B cell (primary cell): ENCODE data around the gene ADRB2. TPM values are rescaled to one million over a fixed set of nuclear protein-coding genes. Genes with fewer than 3 reads are reported as not detected.

Source experiments
- ATAC-seq: fragments of 200-7000 bp; cut with Tn5 transposase; one replicate; pipeline ENCODE4 v1.10.0; 2021; ENCODE audit warnings: low read depth, mild to moderate bottlenecking, moderate number of reproducible peaks, moderate library complexity
- CTCF ChIA-PET: fragments of 350-600 bp; sonication (Branson Sonifier 250); formaldehyde crosslinking; loops from one replicate; lab custom pipeline; 2021; ENCODE audit warnings: antibody characterized with exemption, inconsistent platforms; lab: Charles Lee
- POLR2A ChIA-PET: fragments of 350-600 bp; sonication (Branson Sonifier 250); formaldehyde crosslinking; loops from one replicate; lab custom pipeline; 2021; ENCODE audit warnings: antibody characterized with exemption; lab: Charles Lee
- DNase-seq: peaks from one replicate; pipeline ENCODE4 v3.0.0; 2013
- H2AFZ ChIP-seq: 2 replicates; pipeline ENCODE4 v1.6.1; 2012; ENCODE audit warnings: mild to moderate bottlenecking, low read depth, low read length; ENCODE audit not compliant: insufficient read depth, poor library complexity, severe bottlenecking
- H3K27ac ChIP-seq, 2 donors: 1 replicate in 1 of 2; 2 replicates in 1 of 2; pipeline ENCODE4 v1.5.1; 2012 to 2013; ENCODE audit warnings: low read length in 2 of 2, mild to moderate bottlenecking in 2 of 2, moderate library complexity in 1 of 2
- H3K27me3 ChIP-seq, 4 experiments: fragments of 200-600 bp in 1 of 4; sonication (generic) in 1 of 4; replicated peaks in 1 of 4; 1 replicate in 2 of 4; 2 replicates in 2 of 4; pipeline versions ENCODE4 v1.6.1 to v1.7.0; 2013 to 2016; ENCODE audit warnings: low read length in 3 of 4, mild to moderate bottlenecking in 2 of 4, mixed read lengths in 1 of 4, moderate library complexity in 1 of 4; ENCODE audit not compliant: insufficient read depth in 4 of 4, control insufficient read depth in 3 of 4; ENCODE audit errors: control extremely low read depth in 1 of 4
- H3K36me3 ChIP-seq, 2 experiments: replicated peaks in 1 of 2; 1 replicate in 1 of 2; 2 replicates in 1 of 2; pipeline versions ENCODE4 v1.6.1 to v1.7.1; 2013; ENCODE audit warnings: low read length in 1 of 2; ENCODE audit not compliant: insufficient read depth in 2 of 2, control insufficient read depth in 1 of 2; ENCODE audit errors: control extremely low read depth in 1 of 2, extremely low read depth in 1 of 2
- H3K4me1 ChIP-seq, 2 donors: fragments of 200-600 bp in 1 of 2; sonication (generic) in 1 of 2; 1 replicate in 1 of 2; 2 replicates in 1 of 2; pipeline versions ENCODE4 v1.5.1 to v1.6.1; 2013 to 2017; ENCODE audit warnings: low read length in 2 of 2; ENCODE audit not compliant: control insufficient read depth in 2 of 2, insufficient read depth in 2 of 2
- H3K4me2 ChIP-seq: replicated peaks from 2 replicates; pipeline ENCODE3; 2012; ENCODE audit warnings: mild to moderate bottlenecking, low read depth, low read length; ENCODE audit not compliant: poor library complexity, severe bottlenecking
- H3K4me3 ChIP-seq, 5 experiments: fragments of 200-600 bp in 1 of 5; sonication (generic) in 1 of 5; 1 replicate in 3 of 5; 2 replicates in 2 of 5; pipeline versions ENCODE4 v1.5.1 to v1.7.0; 2011 to 2016; ENCODE audit warnings: low read length in 4 of 5, mild to moderate bottlenecking in 4 of 5, low read depth in 2 of 5, control low read depth in 1 of 5, moderate library complexity in 1 of 5; ENCODE audit not compliant: insufficient read depth in 1 of 5; ENCODE audit errors: control extremely low read depth in 1 of 5, extremely low read depth in 1 of 5
- H3K79me2 ChIP-seq: fragments of 200-600 bp; sonication (generic); one replicate; pipeline ENCODE4 v1.6.0; 2016; ENCODE audit warnings: low read length; ENCODE audit not compliant: control insufficient read depth, insufficient read depth
- H3K9ac ChIP-seq: fragments of 200-600 bp; sonication (generic); 2 replicates; pipeline ENCODE4 v1.6.1; 2017; ENCODE audit warnings: mild to moderate bottlenecking, low read length, moderate library complexity
- H3K9me3 ChIP-seq, 3 donors: one replicate each; pipeline versions ENCODE4 v1.6.1 to v1.7.1; 2013; ENCODE audit warnings: low read length in 2 of 3; ENCODE audit not compliant: control insufficient read depth in 2 of 3, insufficient read depth in 1 of 3; ENCODE audit errors: control extremely low read depth in 1 of 3
- H4K20me1 ChIP-seq: 2 replicates; pipeline ENCODE4 v1.6.0; 2012; ENCODE audit warnings: mild to moderate bottlenecking, low read length; ENCODE audit not compliant: insufficient read depth, control insufficient read depth, poor library complexity, severe bottlenecking
- H3K27ac Mint-ChIP-seq: one replicate; pipeline ENCODE4 v1.8.0; 2021; ENCODE audit warnings: mixed read lengths
- H3K27me3 Mint-ChIP-seq: one replicate; pipeline ENCODE4 v1.8.0; 2021; ENCODE audit warnings: mixed read lengths
- H3K4me1 Mint-ChIP-seq: one replicate; pipeline ENCODE4 v1.8.0; 2021; ENCODE audit warnings: mixed read lengths
- H3K4me3 Mint-ChIP-seq: one replicate; pipeline ENCODE4 v1.8.0; 2021; ENCODE audit warnings: mixed read lengths
- H3K9me3 Mint-ChIP-seq: one replicate; pipeline ENCODE4 v1.8.0; 2022; ENCODE audit warnings: mixed read lengths; ENCODE audit not compliant: insufficient read depth
- CTCF ChIP-seq: fragments of 200-600 bp; IDR thresholded peaks from one replicate; pipeline ENCODE4 v1.8.0; 2022; ENCODE audit warnings: antibody characterized with exemption, mild to moderate bottlenecking
- EZH2 ChIP-seq: IDR thresholded peaks from 2 replicates; pipeline ENCODE4 v1.6.1; 2012; ENCODE audit warnings: borderline replicate concordance, low read depth, mild to moderate bottlenecking, moderate library complexity, low read length; ENCODE audit not compliant: insufficient read depth, poor library complexity, severe bottlenecking
- WGBS: methylation state at CpG from one replicate; pipeline ENCODE4 v1.1.5; 2013; ENCODE audit warnings: missing lambda C conversion rate; ENCODE audit not compliant: insufficient coverage; 5-methylcytosine and 5-hydroxymethylcytosine counted together
- intact Hi-C: fragments of 100-400 bp; cut with micrococcal nuclease; formaldehyde crosslinking; loops from one replicate; pipeline ENCODE4 v1.10.0; 2022
- polyA plus RNA-seq: library from polyadenylated mRNA; depleted of rRNA; stranded (reverse); fragments of >200 nt; gene quantifications from 2 replicates; pipeline ENCODE4 v1.2.3, GENCODE V29; 2012
- total RNA-seq, 2 donors: library from RNA; stranded (reverse); fragments of 120-200 nt in 1 of 2; gene quantifications; 1 replicate in 1 of 2; 2 replicates in 1 of 2; pipeline versions ENCODE4 v1.2.3 to v1.2.4, GENCODE V29; 2013 to 2022

ADRB2 gene
- total and polyA plus RNA-seq, 2 donors (not counting 1 experiment from before 2014, with no cell fraction given) = 6.0 to 12.4 TPM

- 100% methylated on average over 1 of the region's 2 CpGs for WGBS
- Mint-ChIP-seq H3K4me1 (peaks cover 23% of the 10 kb centered on the region), H3K27me3 (no peaks in the 10 kb centered on the region), H3K27ac (no peak overlapping the region), H3K9me3 (no peaks in the 10 kb centered on the region), H3K4me3 (no peak overlapping the region)
- Histone ChIP-seq H3K36me3 (no peaks in the 10 kb centered on the region), H3K4me3 (no peak overlapping the region), H4K20me1 (no peaks in the 10 kb centered on the region), H3K4me1 (peaks cover 3 to 28% of the 10 kb centered on the region in 2 donors), H3K79me2 (no peaks in the 10 kb centered on the region), H3K27ac (no peak overlapping the region), H3K27me3 (no peaks in the 10 kb centered on the region), H2AFZ (no peak overlapping the region), H3K4me2 (no peak overlapping the region), H3K9me3 (peaks cover 0 to 3% (median 2%) of the 10 kb centered on the region in 3 donors), H3K9ac (no peak overlapping the region)
- intact Hi-C loops = no loop called here
- no peak for ATAC-seq
- CTCF ChIA-PET = no interaction called here
- no peak for DNase-seq
- TF ChIP-seq EZH2 (no peak), CTCF (no peak)
- POLR2A ChIA-PET = no interaction called here
These were observed 31.1 kb downstream of the ADRB2 start for GRCh38 chr5:148857474-148857873.

- POLR2A ChIA-PET = no interaction called here
- no peaks in the 10 kb centered on the region for H3K36me3 ChIP-seq
- no peaks in the 10 kb centered on the region for H4K20me1 ChIP-seq
- DNase-seq = no peak
- no peak for ATAC-seq
- H3K4me2 ChIP-seq = no peak overlapping the region
- no peak for TF ChIP-seq EZH2
- no peaks in the 10 kb centered on the region for H3K79me2 ChIP-seq
- H3K4me1 ChIP-seq = peaks cover 3 to 28% of the 10 kb centered on the region in 2 donors
- H3K27ac ChIP-seq = no peak overlapping the region
- Mint-ChIP-seq H3K9me3 (no peaks in the 10 kb centered on the region), H3K27ac (no peak overlapping the region), H3K4me1 (peaks cover 23% of the 10 kb centered on the region), H3K4me3 (no peak overlapping the region), H3K27me3 (no peaks in the 10 kb centered on the region)
- CTCF ChIA-PET = no interaction called here
- H2AFZ ChIP-seq = no peak overlapping the region
- peaks cover 0 to 3% (median 2%) of the 10 kb centered on the region in 3 donors for H3K9me3 ChIP-seq
- no peaks in the 10 kb centered on the region for H3K27me3 ChIP-seq
- 100% methylated on average over 1 of the region's 2 CpGs for WGBS
- intact Hi-C loops = no loop called here
- H3K4me3 ChIP-seq = no peak overlapping the region
- no peak overlapping the region for H3K9ac ChIP-seq
These were observed 31.7 kb downstream of the ADRB2 start for GRCh38 chr5:148858106-148858505.
